H9 (cell line): Measurements from ENCODE around the gene ZNF445. TPM values are rescaled to one million over a fixed set of nuclear protein-coding genes. Genes with fewer than 3 reads are reported as not detected.

Experiments used
- DNase-seq: peaks from one replicate; pipeline ENCODE4 v3.0.0-alpha.2; 2017
- H2AFZ ChIP-seq: one replicate; pipeline ENCODE4 v1.6.1; 2013; ENCODE audit warnings: mild to moderate bottlenecking, low read length, control low read depth, moderate library complexity
- H2AK5ac ChIP-seq: 2 replicates; pipeline ENCODE4 v1.6.1; 2013; ENCODE audit warnings: low read length, control low read depth, mixed read lengths; ENCODE audit not compliant: insufficient read length
- H2BK120ac ChIP-seq: one replicate; pipeline ENCODE4 v1.6.1; 2013; ENCODE audit warnings: low read depth, mild to moderate bottlenecking, low read length, control low read depth, inconsistent platforms; ENCODE audit not compliant: poor library complexity, severe bottlenecking
- H2BK12ac ChIP-seq: 2 replicates; pipeline ENCODE4 v1.6.1; 2013; ENCODE audit warnings: low read length, control low read depth, mixed read lengths, low read depth; ENCODE audit not compliant: insufficient read length
- H2BK15ac ChIP-seq: 2 replicates; pipeline ENCODE4 v1.6.1; 2013; ENCODE audit warnings: low read depth, low read length, control low read depth
- H2BK20ac ChIP-seq: one replicate; pipeline ENCODE4 v1.6.1; 2013; ENCODE audit warnings: low read depth, mild to moderate bottlenecking, low read length, control low read depth, inconsistent platforms; ENCODE audit not compliant: poor library complexity, severe bottlenecking
- H2BK5ac ChIP-seq: 2 replicates; pipeline ENCODE4 v1.6.1; 2013; ENCODE audit warnings: low read length, control low read depth, mixed read lengths; ENCODE audit not compliant: insufficient read length
- H3K14ac ChIP-seq: 2 replicates; pipeline ENCODE4 v1.6.1; 2013; ENCODE audit warnings: low read length, control low read depth; ENCODE audit not compliant: insufficient read depth
- H3K18ac ChIP-seq: 2 replicates; pipeline ENCODE4 v1.6.1; 2013; ENCODE audit warnings: low read depth, mild to moderate bottlenecking, mixed read lengths, low read length, control low read depth; ENCODE audit not compliant: insufficient read length
- H3K23ac ChIP-seq: 2 replicates; pipeline ENCODE4 v1.6.1; 2013; ENCODE audit warnings: low read length, control low read depth, mixed read lengths, low read depth; ENCODE audit not compliant: insufficient read length
- H3K23me2 ChIP-seq: 2 replicates; pipeline ENCODE4 v1.6.1; 2013; ENCODE audit warnings: low read depth, mild to moderate bottlenecking, mixed read lengths, low read length, control low read depth; ENCODE audit not compliant: insufficient read length, poor library complexity, severe bottlenecking
- H3K27ac ChIP-seq: 2 replicates; pipeline ENCODE4 v1.5.1; 2013; ENCODE audit warnings: low read length, control low read depth, mixed read lengths, low read depth; ENCODE audit not compliant: insufficient read length
- H3K27me3 ChIP-seq: 2 replicates; pipeline ENCODE4 v1.6.1; 2013; ENCODE audit warnings: low read length, control low read depth, inconsistent platforms; ENCODE audit not compliant: insufficient read depth
- H3K4ac ChIP-seq: 2 replicates; pipeline ENCODE4 v1.6.1; 2013; ENCODE audit warnings: low read depth, mild to moderate bottlenecking, control low read depth, inconsistent platforms, low read length, moderate library complexity
- H3K4me1 ChIP-seq: 2 replicates; pipeline ENCODE4 v1.6.1; 2013; ENCODE audit warnings: low read length, control low read depth, inconsistent platforms; ENCODE audit not compliant: insufficient read depth
- H3K4me2 ChIP-seq: 2 replicates; pipeline ENCODE4 v1.6.1; 2013; ENCODE audit warnings: low read length, control low read depth, mixed read lengths; ENCODE audit not compliant: insufficient read length, insufficient read depth
- H3K56ac ChIP-seq: 2 replicates; pipeline ENCODE4 v1.6.1; 2013; ENCODE audit warnings: low read depth, mild to moderate bottlenecking, mixed read lengths, low read length, control low read depth; ENCODE audit not compliant: insufficient read length
- H3K79me1 ChIP-seq: 2 replicates; pipeline ENCODE4 v1.6.1; 2013; ENCODE audit warnings: low read depth, mild to moderate bottlenecking, moderate library complexity, low read length, control low read depth, inconsistent platforms; ENCODE audit not compliant: insufficient read depth, poor library complexity, severe bottlenecking
- H3K79me2 ChIP-seq: 2 replicates; pipeline ENCODE4 v1.6.1; 2013; ENCODE audit warnings: low read length, control low read depth, inconsistent platforms; ENCODE audit not compliant: insufficient read depth
- H3K9ac ChIP-seq: 2 replicates; pipeline ENCODE4 v1.6.1; 2013; ENCODE audit warnings: low read length, control low read depth, mixed read lengths; ENCODE audit not compliant: insufficient read length; ENCODE audit errors: extremely low read depth
- H3K9me3 ChIP-seq: one replicate; pipeline ENCODE4 v1.6.1; 2013; ENCODE audit warnings: low read depth, low read length, inconsistent platforms; ENCODE audit not compliant: control insufficient read depth
- H3T11ph ChIP-seq: one replicate; pipeline ENCODE4 v1.6.1; 2013; ENCODE audit warnings: mild to moderate bottlenecking, low read length, control low read depth, inconsistent platforms
- H4K20me1 ChIP-seq: one replicate; pipeline ENCODE4 v1.6.1; 2013; ENCODE audit not compliant: control insufficient read depth, insufficient read length, insufficient read depth
- H4K5ac ChIP-seq: 2 replicates; pipeline ENCODE4 v1.6.1; 2013; ENCODE audit warnings: low read depth, mild to moderate bottlenecking, mixed read lengths, low read length, control low read depth; ENCODE audit not compliant: insufficient read length
- H4K8ac ChIP-seq: replicated peaks from 2 replicates; pipeline ENCODE4 v1.6.1; 2013; ENCODE audit warnings: low read length, control low read depth, mixed read lengths, low read depth; ENCODE audit not compliant: insufficient read length
- H4K91ac ChIP-seq: 2 replicates; pipeline ENCODE4 v1.6.1; 2013; ENCODE audit warnings: low read depth, mild to moderate bottlenecking, moderate library complexity, mixed read lengths, low read length, control low read depth; ENCODE audit not compliant: insufficient read length
- H3K27ac Mint-ChIP-seq, 3 experiments: 2 replicates in 2 of 3; 3 replicates in 1 of 3; pipeline ENCODE4 v1.8.0; 2020 to 2021; ENCODE audit warnings: mixed read lengths in 3 of 3, mild to moderate bottlenecking in 1 of 3, moderate library complexity in 1 of 3
- H3K27me3 Mint-ChIP-seq: 2 replicates; pipeline ENCODE4 v1.8.0; 2021; ENCODE audit warnings: low read depth, mild to moderate bottlenecking, moderate library complexity, mixed read lengths
- H3K36me3 Mint-ChIP-seq, 3 experiments: 2 replicates in 2 of 3; 3 replicates in 1 of 3; pipeline ENCODE4 v1.8.0; 2020 to 2021; ENCODE audit warnings: low read depth in 3 of 3, mixed read lengths in 3 of 3; ENCODE audit not compliant: insufficient read depth in 1 of 3
- H3K4me1 Mint-ChIP-seq, 2 experiments: 2 replicates each; pipeline ENCODE4 v1.8.0; 2020; ENCODE audit warnings: mixed read lengths in 2 of 2
- H3K4me3 Mint-ChIP-seq, 2 experiments: 2 replicates in 1 of 2; 3 replicates in 1 of 2; pipeline ENCODE4 v1.8.0; 2020 to 2021; ENCODE audit warnings: mild to moderate bottlenecking in 2 of 2, mixed read lengths in 2 of 2, moderate library complexity in 1 of 2
- H3K9me3 Mint-ChIP-seq, 2 experiments: 2 replicates in 1 of 2; 3 replicates in 1 of 2; pipeline ENCODE4 v1.8.0; 2020; ENCODE audit warnings: mild to moderate bottlenecking in 2 of 2, mixed read lengths in 2 of 2, moderate library complexity in 1 of 2
- WGBS: extraction: QIAGEN DNeasy Blood & Tissue Kit; methylation state at CpG from one replicate; pipeline ENCODE4 v1.1.7; 2013; ENCODE audit warnings: missing lambda C conversion rate, low lambda C conversion rate, mixed read lengths; ENCODE audit not compliant: insufficient read length; ENCODE audit errors: extremely low coverage; 5-methylcytosine and 5-hydroxymethylcytosine counted together
- total RNA-seq: library from RNA; stranded (reverse); gene quantifications from 2 replicates; pipeline ENCODE4 v1.2.1, GENCODE V29; 2021
- TF ChIP-seq, protein P1 (sequence below): fragments of 200-600 bp; sonication (generic); conservative IDR thresholded peaks from 3 replicates; pipeline ENCODE4 v1.8.0; 2021; ENCODE audit warnings: antibody characterized with exemption, mild to moderate bottlenecking

Gene ZNF445
- total RNA-seq, 1 experiment from 2014 or later, result 26.0 TPM

DNA sequence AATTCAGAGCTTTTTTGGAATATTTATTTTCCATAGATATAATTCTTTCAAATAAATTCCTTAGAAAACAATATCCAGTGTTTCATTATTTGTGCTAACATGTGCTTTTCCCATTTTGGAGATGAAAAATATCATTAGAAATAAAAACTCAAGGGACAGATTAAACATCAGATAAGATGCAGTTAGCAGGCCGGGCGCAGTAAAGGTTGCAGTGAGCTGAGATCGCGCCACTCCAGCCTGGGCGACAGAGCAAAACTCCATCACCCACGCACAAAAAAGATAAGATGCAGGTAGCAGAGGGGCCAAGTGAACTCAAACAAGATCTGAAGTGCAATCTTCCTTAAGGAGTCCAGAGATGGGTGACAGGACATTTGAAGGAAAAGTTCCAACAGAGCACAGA, 48.0 kb downstream of the ZNF445 start:
- no peak overlapping the region for H2AK5ac ChIP-seq
- H2BK20ac ChIP-seq, result no peak overlapping the region
- H2BK5ac ChIP-seq, result no peak overlapping the region
- Mint-ChIP-seq H3K4me1 (peaks cover 5 to 8% of the 10 kb centered on the region in 2 experiments), H3K9me3 (no peaks in the 10 kb centered on the region), H3K36me3 (no peaks in the 10 kb centered on the region), H3K4me3 (no peak overlapping the region), H3K27me3 (peaks cover 4% of the 10 kb centered on the region), H3K27ac (peak overlapping the region in 1 of 3 experiments; percentile 37; a peak in 1 of 7 replicates)
- H3K9me3 ChIP-seq, result no peaks in the 10 kb centered on the region
- no peak overlapping the region for H4K91ac ChIP-seq
- no peak overlapping the region for H3K27ac ChIP-seq
- no peak overlapping the region for H3K4ac ChIP-seq
- no peaks in the 10 kb centered on the region for H3K79me2 ChIP-seq
- no peak overlapping the region for H3K23ac ChIP-seq
- H3K4me1 ChIP-seq, result no peaks in the 10 kb centered on the region
- no peak overlapping the region for H2BK12ac ChIP-seq
- H3K9ac ChIP-seq, result no peak overlapping the region
- no peak overlapping the region for H4K5ac ChIP-seq
- H3K27me3 ChIP-seq, result no peaks in the 10 kb centered on the region
- no peaks in the 10 kb centered on the region for H4K20me1 ChIP-seq
- TF ChIP-seq, protein P1, sequence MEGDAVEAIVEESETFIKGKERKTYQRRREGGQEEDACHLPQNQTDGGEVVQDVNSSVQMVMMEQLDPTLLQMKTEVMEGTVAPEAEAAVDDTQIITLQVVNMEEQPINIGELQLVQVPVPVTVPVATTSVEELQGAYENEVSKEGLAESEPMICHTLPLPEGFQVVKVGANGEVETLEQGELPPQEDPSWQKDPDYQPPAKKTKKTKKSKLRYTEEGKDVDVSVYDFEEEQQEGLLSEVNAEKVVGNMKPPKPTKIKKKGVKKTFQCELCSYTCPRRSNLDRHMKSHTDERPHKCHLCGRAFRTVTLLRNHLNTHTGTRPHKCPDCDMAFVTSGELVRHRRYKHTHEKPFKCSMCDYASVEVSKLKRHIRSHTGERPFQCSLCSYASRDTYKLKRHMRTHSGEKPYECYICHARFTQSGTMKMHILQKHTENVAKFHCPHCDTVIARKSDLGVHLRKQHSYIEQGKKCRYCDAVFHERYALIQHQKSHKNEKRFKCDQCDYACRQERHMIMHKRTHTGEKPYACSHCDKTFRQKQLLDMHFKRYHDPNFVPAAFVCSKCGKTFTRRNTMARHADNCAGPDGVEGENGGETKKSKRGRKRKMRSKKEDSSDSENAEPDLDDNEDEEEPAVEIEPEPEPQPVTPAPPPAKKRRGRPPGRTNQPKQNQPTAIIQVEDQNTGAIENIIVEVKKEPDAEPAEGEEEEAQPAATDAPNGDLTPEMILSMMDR, result no peak
- no peak overlapping the region for H3K4me2 ChIP-seq
- no peaks in the 10 kb centered on the region for H3K23me2 ChIP-seq
- H3T11ph ChIP-seq, result no peak overlapping the region
- no peak overlapping the region for H3K18ac ChIP-seq
- no peak overlapping the region for H2BK15ac ChIP-seq
- H4K8ac ChIP-seq, result no peak overlapping the region
- no CpG with 5 or more reads among the region's 6 CpGs for WGBS
- DNase-seq, result no peak
- no peak overlapping the region for H3K14ac ChIP-seq
- H3K56ac ChIP-seq, result no peak overlapping the region
- no peak overlapping the region for H2BK120ac ChIP-seq
- no peaks in the 10 kb centered on the region for H3K79me1 ChIP-seq
- H2AFZ ChIP-seq, result no peak overlapping the region
